Brain pericyte (primary cell): ENCODE measurements around the gene TEKT3.
A peak's percentile ranks its signal among the peaks of the same experiment; 100 is the strongest.

Source experiments
- DNase-seq: peaks from one replicate; pipeline ENCODE4 v3.0.0-alpha.2; 2012; ENCODE audit warnings: low read depth, low spot score

The TEKT3 gene

DNA sequence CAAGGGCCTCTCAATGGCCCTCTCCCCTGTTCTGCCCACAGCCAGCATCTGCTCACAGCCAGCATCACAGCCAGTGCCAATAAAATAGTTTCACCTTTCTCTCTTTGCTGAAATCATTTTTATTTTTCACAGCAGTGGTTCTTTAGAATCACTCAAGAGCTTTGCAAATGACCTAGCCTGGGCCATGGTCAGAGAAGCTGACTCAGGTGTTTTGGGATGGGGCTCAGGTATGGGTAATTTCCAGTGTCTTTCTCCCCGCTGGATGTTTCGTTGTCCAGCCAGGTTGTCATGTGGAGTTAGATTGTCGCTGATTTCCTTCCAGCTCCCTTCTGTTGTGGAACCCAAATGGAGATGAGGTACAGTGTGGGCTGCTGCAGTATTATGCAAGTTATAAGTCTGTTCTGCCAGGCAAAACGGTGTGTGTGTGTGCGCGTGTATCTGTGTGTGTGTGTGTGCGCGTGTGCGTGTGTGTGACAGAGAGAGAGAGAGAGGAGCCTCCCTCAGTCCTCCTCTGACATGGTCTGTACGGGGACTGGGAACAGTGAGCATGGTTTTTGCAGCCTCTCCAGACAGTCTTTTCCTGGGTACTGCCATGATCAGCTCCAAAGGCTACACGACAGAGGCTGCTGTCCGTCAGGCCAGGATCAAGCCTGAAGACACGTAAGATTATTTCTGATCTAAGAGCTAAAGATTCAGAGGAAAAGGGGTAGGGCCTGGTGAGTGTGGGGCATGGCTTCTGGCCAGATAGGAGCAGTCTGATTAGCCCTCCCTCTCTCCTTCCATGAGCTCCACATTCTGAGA is 74.9 kb downstream of the TEKT3 start:
- no peak for DNase-seq

- DNase-seq: no peak
Measured at GRCh38 chr17:15265131-15265530, 76.3 kb downstream of the TEKT3 start, which contains the start of gene PMP22. PMP22 (minus strand) TSS chr17:15265326; CDS start chr17:15260727, 4,599 bp downstream.

- no peak for DNase-seq
Measured at GRCh38 chr17:15264542-15264941, 76.9 kb downstream of the TEKT3 start.

DNA sequence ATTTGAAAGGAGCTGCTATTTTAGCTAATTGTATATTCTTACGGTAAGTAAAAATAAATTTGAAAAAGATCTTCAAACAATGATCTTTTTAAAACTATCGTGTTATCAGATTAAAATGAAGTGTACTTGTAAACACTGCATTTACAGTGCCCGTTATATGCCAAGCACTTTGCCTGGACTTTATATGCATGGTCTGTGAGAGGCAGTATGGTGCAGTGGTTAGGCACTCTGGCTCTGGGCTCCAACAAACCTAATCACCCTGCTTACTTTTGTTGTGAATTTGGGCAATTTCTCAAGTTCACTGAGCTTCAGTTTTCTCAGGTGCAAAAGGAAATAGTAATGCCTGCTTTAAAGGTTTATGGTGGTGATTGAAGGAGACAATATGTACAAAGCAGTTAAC is 77.7 kb downstream of the TEKT3 start:
- no peak for DNase-seq

GRCh38 chr17:15263206-15263579 is 78.2 kb downstream of the TEKT3 start:
- no peak for DNase-seq

GRCh38 chr17:15262291-15263205 is 78.8 kb downstream of the TEKT3 start:
- DNase-seq: no peak

- no peak for DNase-seq
Measured at GRCh38 chr17:15261802-15262290, 79.6 kb downstream of the TEKT3 start.

GRCh38 chr17:15261258-15261801 is 80.1 kb downstream of the TEKT3 start:
- DNase-seq: no peak

DNA sequence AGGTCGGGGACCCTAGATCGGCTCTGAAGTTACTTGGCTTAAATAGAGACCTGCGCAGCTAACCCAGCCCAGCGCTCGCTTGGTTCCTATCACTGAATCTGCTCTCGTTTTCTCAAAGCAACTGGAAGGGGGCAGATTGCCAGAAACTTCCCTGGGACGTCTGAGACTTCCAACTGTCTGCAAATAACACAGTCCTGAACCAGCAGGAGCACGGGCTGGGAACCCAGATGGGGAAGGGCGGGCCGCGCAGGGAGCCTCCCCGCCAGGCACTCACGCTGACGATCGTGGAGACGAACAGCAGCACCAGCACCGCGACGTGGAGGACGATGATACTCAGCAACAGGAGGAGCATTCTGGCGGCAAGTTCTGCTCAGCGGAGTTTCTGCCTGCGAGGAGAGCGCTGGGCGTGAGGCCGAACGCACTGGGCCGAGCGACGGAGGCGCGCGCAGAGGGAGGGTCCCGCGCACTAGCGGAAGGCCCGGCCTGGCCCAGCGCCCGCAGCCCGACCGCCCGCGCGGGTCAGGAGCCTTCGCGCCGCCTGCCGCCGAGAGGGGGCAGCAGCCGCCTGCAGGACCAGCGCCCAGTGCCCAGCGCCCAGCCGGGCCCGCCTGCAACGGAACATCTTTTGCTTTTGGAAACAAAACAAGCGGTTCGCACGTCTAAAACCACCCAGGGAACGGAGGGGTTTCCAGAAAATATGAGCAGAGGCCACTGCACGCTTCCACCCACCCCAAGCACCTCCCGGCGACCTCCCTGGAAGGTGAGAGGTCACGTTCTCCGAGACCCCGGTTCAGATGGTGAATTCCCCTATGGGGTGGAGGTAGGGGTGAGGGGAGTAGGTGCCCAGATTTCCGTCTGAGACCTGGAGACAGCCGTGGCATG is 80.8 kb downstream of the TEKT3 start:
- DNase-seq: peak; percentile 89

DNA sequence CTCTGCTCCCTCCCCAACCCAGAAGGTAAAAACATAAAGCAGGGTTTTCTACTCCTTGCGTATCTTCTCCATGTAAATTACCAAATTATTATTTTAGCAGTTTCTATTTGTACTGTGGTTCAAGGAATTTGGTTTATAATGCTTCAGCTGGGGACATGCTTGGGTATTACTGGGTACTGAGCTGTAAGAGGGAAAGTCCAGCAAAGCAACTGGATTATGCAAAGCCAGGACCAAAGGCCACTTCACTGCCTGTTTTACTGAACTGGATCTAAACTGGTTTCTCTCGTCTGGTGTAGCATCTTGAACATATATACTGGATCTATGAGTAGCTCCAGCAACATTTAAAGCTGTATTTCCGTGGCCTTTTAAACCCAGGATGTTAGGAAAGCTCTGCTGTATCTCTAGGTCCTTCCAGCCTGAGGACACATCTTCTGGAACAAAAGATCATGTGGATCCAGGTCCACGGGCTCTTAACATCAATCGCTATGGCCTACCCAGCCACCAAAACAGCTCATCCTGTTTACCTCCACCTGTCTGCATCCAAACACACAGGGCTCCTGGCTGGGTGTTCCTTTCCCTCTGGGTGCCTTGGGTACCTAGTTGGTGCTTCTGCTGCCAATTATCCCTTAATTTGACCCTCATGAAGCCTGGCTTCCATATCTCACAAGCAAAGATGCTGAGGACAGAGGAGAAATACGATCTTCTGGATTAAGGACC is 83.4 kb downstream of the TEKT3 start:
- DNase-seq: no peak

DNA sequence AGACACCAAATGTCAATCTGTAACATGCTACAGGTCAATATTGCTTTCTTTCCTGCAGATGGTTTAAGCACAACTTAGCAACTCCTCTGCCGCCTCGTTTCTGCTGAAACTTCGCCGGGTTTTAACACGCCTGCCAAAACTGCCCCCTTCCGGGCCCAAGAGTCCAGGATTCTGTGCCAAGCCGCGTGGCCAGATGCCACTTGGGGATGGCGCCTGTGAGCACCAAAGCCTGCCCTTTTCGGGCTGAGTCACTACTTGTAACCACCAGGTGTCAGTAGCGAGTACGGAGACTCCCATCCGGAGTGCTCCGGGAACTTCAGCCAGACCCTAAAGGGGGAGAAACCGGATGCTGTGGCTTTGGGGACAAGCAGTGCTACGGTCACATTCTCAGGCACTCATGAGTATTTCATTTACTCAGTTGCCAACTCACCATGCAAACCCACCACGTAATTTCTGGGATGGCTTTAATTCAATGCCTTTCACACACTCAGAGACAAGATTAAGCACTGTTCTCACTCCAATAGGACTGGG is 84.1 kb downstream of the TEKT3 start:
- no peak for DNase-seq

DNA sequence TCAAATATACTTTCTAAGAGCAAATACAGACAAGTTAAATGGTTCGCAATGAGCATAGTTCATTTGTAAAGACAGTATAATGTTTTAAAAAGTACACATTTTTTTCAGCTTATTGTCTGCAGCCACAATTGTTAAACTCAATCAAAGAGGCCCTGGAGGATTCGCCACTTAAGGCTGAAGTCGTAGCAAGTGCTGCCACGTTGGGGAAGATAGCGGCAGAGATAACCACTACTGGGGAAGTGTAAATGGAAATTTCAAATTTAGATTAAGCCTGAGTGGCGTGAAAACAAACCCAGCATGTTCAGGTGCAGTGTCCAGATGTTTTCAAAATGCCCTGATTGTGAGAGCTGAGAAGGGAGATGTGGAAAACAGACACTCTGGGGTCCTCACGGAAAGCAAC is 84.7 kb downstream of the TEKT3 start:
- no peak for DNase-seq

DNA sequence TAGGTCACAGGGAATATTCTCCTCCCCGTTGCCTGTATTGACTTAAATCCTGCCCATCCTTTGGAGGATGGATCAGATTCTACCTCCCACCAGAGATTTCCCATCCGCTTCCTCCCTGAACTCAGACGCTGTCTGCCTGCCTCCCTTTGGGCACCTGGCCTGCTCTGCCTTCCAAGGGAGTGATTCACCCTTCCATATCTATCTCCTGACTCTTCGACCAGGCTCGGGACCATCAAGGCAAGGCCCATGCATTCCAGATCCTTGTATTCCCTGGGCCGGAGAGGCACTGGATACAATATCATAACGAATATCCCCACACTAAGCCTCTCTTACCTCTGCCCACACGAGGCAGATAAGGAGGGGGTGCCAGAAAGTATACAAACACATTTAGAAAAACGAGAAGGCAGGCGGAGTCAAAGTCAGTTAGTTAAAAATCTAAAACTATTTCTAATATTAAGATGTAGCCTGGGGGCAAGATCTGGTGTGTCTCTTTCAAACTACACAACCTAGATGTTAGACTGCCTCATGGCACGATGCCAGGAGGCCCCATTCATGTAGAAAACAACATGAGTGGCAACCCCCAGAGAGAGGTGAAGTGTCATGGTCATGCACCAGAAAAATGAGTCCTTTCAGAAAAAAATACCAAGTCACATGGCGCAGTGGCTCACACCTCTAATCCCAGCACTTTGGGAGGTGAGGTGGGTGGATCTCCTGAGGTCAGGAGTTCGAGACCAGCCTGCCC is 85.5 kb downstream of the TEKT3 start:
- no peak for DNase-seq
